GM12878 (cell line): Measurements from ENCODE around the gene LY9. TPM values are rescaled to one million over a fixed set of nuclear protein-coding genes. Genes with fewer than 3 reads are reported as not detected.

Experiments
- BHLHE40 ChIP-seq, 2 experiments: fragments of 450-650 bp in 1 of 2; IDR thresholded peaks; 2 replicates each; pipeline ENCODE4 v1.6.1; 2011 to 2017; ENCODE audit warnings: low read depth in 2 of 2, borderline replicate concordance in 1 of 2, improper control_type of control experiment in 1 of 2, low read length in 1 of 2, mild to moderate bottlenecking in 1 of 2
- BMI1 ChIP-seq: fragments of 450-650 bp; IDR thresholded peaks from 2 replicates; pipeline ENCODE4 v1.6.1; 2016; ENCODE audit warnings: mild to moderate bottlenecking, moderate library complexity, borderline replicate concordance
- BRCA1 ChIP-seq: IDR thresholded peaks from 2 replicates; pipeline ENCODE4 v1.6.1; 2011; ENCODE audit warnings: low read depth, low read length, improper control_type of control experiment
- CBX3 ChIP-seq: fragments of 200-600 bp; sonication (generic); IDR thresholded peaks from 2 replicates; pipeline ENCODE4 v1.6.1; 2016; ENCODE audit warnings: low read depth, borderline replicate concordance
- CBX5 ChIP-seq: sonication (generic); IDR thresholded peaks from 2 replicates; pipeline ENCODE4 v1.6.1; 2016; ENCODE audit warnings: low read depth, moderate library complexity, mild to moderate bottlenecking, inconsistent platforms
- ETV6 ChIP-seq, 2 experiments: fragments of 450-650 bp in 1 of 2; IDR thresholded peaks in 1 of 2; conservative IDR thresholded peaks in 1 of 2; 2 replicates each; pipeline ENCODE4 v1.6.1; 2014; ENCODE audit warnings: antibody characterized with exemption in 1 of 2, borderline replicate concordance in 1 of 2, low read depth in 1 of 2, mild to moderate bottlenecking in 1 of 2, moderate library complexity in 1 of 2
- EZH2 ChIP-seq: IDR thresholded peaks from 2 replicates; pipeline ENCODE4 v1.6.1; 2012; ENCODE audit warnings: low read depth, mild to moderate bottlenecking, control low read depth, inconsistent platforms, low read length, borderline replicate concordance; ENCODE audit not compliant: control insufficient read depth
- HCFC1 ChIP-seq: fragments of 150-350 bp; IDR thresholded peaks from 2 replicates; pipeline ENCODE4 v1.6.1; 2014; ENCODE audit warnings: low read length
- HDAC2 ChIP-seq: fragments of 200-600 bp; sonication (generic); IDR thresholded peaks from 2 replicates; pipeline ENCODE4 v1.6.1; 2017
- IRF4 ChIP-seq: IDR thresholded peaks from 2 replicates; pipeline ENCODE4 v1.6.1; 2011; ENCODE audit warnings: low read depth, low read length
- JUND ChIP-seq: IDR thresholded peaks from 2 replicates; pipeline ENCODE4 v1.6.1; 2012; ENCODE audit warnings: low read depth, mild to moderate bottlenecking, low read length, improper control_type of control experiment, moderate library complexity
- MEF2A ChIP-seq: IDR thresholded peaks from 2 replicates; pipeline ENCODE4 v1.6.1; 2011; ENCODE audit warnings: low read depth, mild to moderate bottlenecking, low read length, moderate library complexity; ENCODE audit not compliant: insufficient read depth
- NFXL1 ChIP-seq: fragments of 450-650 bp; IDR thresholded peaks from 2 replicates; pipeline ENCODE4 v1.6.1; 2017; ENCODE audit warnings: antibody characterized with exemption, mild to moderate bottlenecking, borderline replicate concordance
- NKRF ChIP-seq: fragments of 450-650 bp; conservative IDR thresholded peaks from 2 replicates; pipeline ENCODE4 v1.6.1; 2017; ENCODE audit warnings: mild to moderate bottlenecking, moderate library complexity
- PAX5 ChIP-seq: IDR thresholded peaks from 2 replicates; pipeline ENCODE4 v1.6.1; 2011; ENCODE audit warnings: low read depth, low read length, borderline replicate concordance
- PKNOX1 ChIP-seq: fragments of 450-650 bp; IDR thresholded peaks from 2 replicates; pipeline ENCODE4 v1.6.1; 2016; ENCODE audit warnings: mild to moderate bottlenecking
- RAD21 ChIP-seq: IDR thresholded peaks from 2 replicates; pipeline ENCODE4 v1.6.1; 2011; ENCODE audit warnings: mild to moderate bottlenecking, low read depth, low read length, moderate library complexity; ENCODE audit not compliant: insufficient read depth
- RB1 ChIP-seq: fragments of 450-650 bp; formaldehyde crosslinking; IDR thresholded peaks from 2 replicates; pipeline ENCODE4 v1.6.1; 2017; ENCODE audit warnings: mild to moderate bottlenecking, borderline replicate concordance
- RFX5 ChIP-seq: IDR thresholded peaks from 2 replicates; pipeline ENCODE4 v1.6.1; 2011; ENCODE audit warnings: low read depth, low read length, improper control_type of control experiment
- SP1 ChIP-seq: IDR thresholded peaks from one replicate; pipeline ENCODE4 v1.6.1; 2011; ENCODE audit warnings: low read depth, low read length
- TAF1 ChIP-seq: IDR thresholded peaks from 2 replicates; pipeline ENCODE4 v1.6.1; 2011; ENCODE audit warnings: mild to moderate bottlenecking, low read depth, low read length, borderline replicate concordance
- YY1 ChIP-seq: IDR thresholded peaks from 2 replicates; pipeline ENCODE4 v1.6.1; 2011; ENCODE audit warnings: low read depth, mild to moderate bottlenecking, low read length
- ZBTB40 ChIP-seq: fragments of 450-650 bp; IDR thresholded peaks from 2 replicates; pipeline ENCODE4 v1.6.1; 2016; ENCODE audit warnings: mild to moderate bottlenecking, moderate library complexity, borderline replicate concordance
- ZNF622 ChIP-seq: fragments of 450-650 bp; IDR thresholded peaks from 2 replicates; pipeline ENCODE4 v1.6.1; 2017; ENCODE audit warnings: mild to moderate bottlenecking, inconsistent platforms
- polyA plus RNA-seq, 11 experiments: library from polyadenylated mRNA; depleted of rRNA in 4 of 11; unstranded in 6 of 11; stranded (reverse) in 5 of 11; fragments of >200 nt; fragmentation: Nextera tagmentation in 4 of 11; fragmentation: Illumina TruSeq in 1 of 11; extraction: Ambion mirVana in 4 of 11; extraction: Trizol in 1 of 11; gene quantifications; 1 replicate in 1 of 11; 2 replicates in 10 of 11; pipeline versions ENCODE4 v1.2.1 to v1.2.3, GENCODE V29; 2011 to 2016; ENCODE audit warnings: inconsistent platforms in 2 of 11, missing spikeins in 2 of 11, low read depth in 1 of 11
- total RNA-seq, 4 experiments: library from RNA; depleted of rRNA in 3 of 4; stranded (reverse); fragments of >200 nt in 3 of 4; fragmentation: Illumina TruSeq in 1 of 4; extraction: Trizol in 1 of 4; gene quantifications; 2 replicates each; pipeline versions ENCODE4 v1.2.1 to v1.2.3, GENCODE V29; 2013 to 2021

LY9 gene
- total and polyA plus RNA-seq, 10 of the 15 experiments (the other 5 are each of a cell fraction or from before 2014, with no cell fraction given) = 2.7 to 12.5 (median 9.0) TPM

GRCh38 chr1:160768295-160768657 is 27.7 kb upstream of the LY9 start (continued):
- no peak for TF ChIP-seq JUND
- 0 out of 2 replicates have a peak, but pooled peaks have one; percentile 37 for TF ChIP-seq RB1
- TF ChIP-seq ETV6 (conservative IDR thresholded peaks at IDR 0.05 in 1 of 2, IDR thresholded peaks at IDR 0.05 in 1 of 2; ENCODE audit: borderline replicate concordance in 1 of 2, low read depth in 1 of 2) = no peak
- TF ChIP-seq HCFC1 = peak; percentile 46; the same call in 1 of the 2 replicates
- TF ChIP-seq ZBTB40 = no peak
- no peak for TF ChIP-seq RFX5
- TF ChIP-seq SP1 = peak; percentile 22
- peak; percentile 96 for TF ChIP-seq RAD21
- TF ChIP-seq BRCA1 = no peak
- no peak for TF ChIP-seq CBX3
- peak; percentile 41; the same call in 1 of the 2 replicates for TF ChIP-seq NKRF
- 0 out of 4 replicates have a peak, but pooled peaks of 1 of the 2 experiments have one; percentile 13 for TF ChIP-seq BHLHE40 (IDR thresholded peaks at IDR 0.05; ENCODE audit: borderline replicate concordance in 1 of 2, low read depth in 2 of 2, low read length in 1 of 2)
- no peak for TF ChIP-seq HDAC2
- TF ChIP-seq IRF4 = peak; percentile 42; the same call in 1 of the 2 replicates
- TF ChIP-seq TAF1 = no peak
- TF ChIP-seq CBX5 = 0 out of 2 replicates have a peak, but pooled peaks have one; percentile 64
- no peak for TF ChIP-seq PKNOX1
- TF ChIP-seq EZH2 = no peak
- TF ChIP-seq NFXL1 = no peak
- TF ChIP-seq PAX5 = no peak
- TF ChIP-seq MEF2A = 0 out of 2 replicates have a peak, but pooled peaks have one; percentile 49
- TF ChIP-seq BMI1 = no peak
- TF ChIP-seq YY1 = peak; percentile 97
- no peak for TF ChIP-seq ZNF622
